HepG2 (cell line): Measurements from ENCODE around the gene TMEM117. TPM values are rescaled to one million over a fixed set of nuclear protein-coding genes. Genes with fewer than 3 reads are reported as not detected.

ENCODE experiments used
- ATAC-seq: fragments of 200-7000 bp; cut with Tn5 transposase; 3 replicates; pipeline ENCODE4 v1.9.1; 2020; ENCODE audit warnings: mild to moderate bottlenecking, moderate library complexity
- BruUV-seq: library from RNA; stranded (reverse); fragments of 400-500 nt; replicated peaks from 2 replicates; lab custom pipeline; 2021; lab: Mats Ljungman, UMichigan
- CTCF ChIA-PET: fragments of 300-600 bp; formaldehyde crosslinking; extraction: SDS; loops from one replicate; lab custom pipeline; 2021; ENCODE audit warnings: low total read pairs, inconsistent platforms, low intra/inter-chr PET ratio; lab: Yijun Ruan, JAX
- POLR2A ChIA-PET: fragments of 350-600 bp; sonication (Branson Sonifier 250); formaldehyde crosslinking; loops from one replicate; lab custom pipeline; 2020; ENCODE audit warnings: antibody characterized with exemption, inconsistent platforms; lab: Yijun Ruan, JAX
- DNase-seq: peaks from one replicate; pipeline ENCODE4 v3.0.0-alpha.2; 2015; ENCODE audit warnings: low spot score
- FAIRE-seq: peaks from 3 replicates; lab custom pipeline; 2011; peaks lifted over from hg19 to GRCh38; lab: Jason Lieb, UNC
- H2AFZ ChIP-seq: one replicate; pipeline ENCODE4 v1.6.1; 2011; ENCODE audit warnings: low read length, inconsistent platforms
- H3K27ac ChIP-seq: fragments of 300-600 bp; 3 replicates; pipeline ENCODE4 v1.8.0; 2011; ENCODE audit warnings: mixed run types, mild to moderate bottlenecking, mixed read lengths, low read length, inconsistent platforms; ENCODE audit not compliant: insufficient read depth; ENCODE audit errors: extremely low read length
- H3K27me3 ChIP-seq, 2 experiments: fragments of 200-600 bp in 1 of 2; 2 replicates in 1 of 2; 3 replicates in 1 of 2; pipeline versions ENCODE4 v1.6.0 to v1.8.0; 2011; ENCODE audit warnings: low read length in 2 of 2, mild to moderate bottlenecking in 2 of 2, moderate library complexity in 2 of 2, inconsistent platforms in 1 of 2; ENCODE audit not compliant: insufficient read depth in 2 of 2, control insufficient read depth in 1 of 2
- H3K36me3 ChIP-seq, 2 experiments: fragments of 200-600 bp in 1 of 2; replicated peaks in 1 of 2; 2 replicates in 1 of 2; 3 replicates in 1 of 2; pipeline versions ENCODE4 v1.5.1 to v1.8.0; 2011; ENCODE audit warnings: low read length in 2 of 2, inconsistent platforms in 1 of 2; ENCODE audit not compliant: insufficient read depth in 2 of 2, control insufficient read depth in 1 of 2
- H3K4me1 ChIP-seq: 2 replicates; pipeline ENCODE4 v1.5.1; 2012; ENCODE audit warnings: low read length, inconsistent platforms; ENCODE audit not compliant: insufficient read depth
- H3K4me2 ChIP-seq: 2 replicates; pipeline ENCODE4 v1.6.0; 2011; ENCODE audit warnings: low read depth, low read length, inconsistent platforms
- H3K4me3 ChIP-seq, 3 experiments: fragments of 200-600 bp in 1 of 3; sonication (generic), shearing (Covaris generic) in 1 of 3; replicated peaks in 1 of 3; 2 replicates each; pipeline ENCODE4 v1.5.1; 2011 to 2016; ENCODE audit warnings: low read length in 3 of 3, inconsistent platforms in 2 of 3, low read depth in 2 of 3, mild to moderate bottlenecking in 2 of 3, control low read depth in 1 of 3, mixed read lengths in 1 of 3; ENCODE audit not compliant: insufficient read depth in 1 of 3
- H3K79me2 ChIP-seq: one replicate; pipeline ENCODE4 v1.6.1; 2011; ENCODE audit warnings: low read length, inconsistent platforms; ENCODE audit not compliant: insufficient read depth
- H3K9ac ChIP-seq: 2 replicates; pipeline ENCODE4 v1.6.0; 2011; ENCODE audit warnings: mild to moderate bottlenecking, low read depth, low read length, inconsistent platforms; ENCODE audit not compliant: insufficient read depth
- H3K9me3 ChIP-seq: 2 replicates; pipeline ENCODE4 v1.5.1; 2012; ENCODE audit warnings: mild to moderate bottlenecking, low read length
- H4K20me1 ChIP-seq: 2 replicates; pipeline ENCODE4 v1.6.0; 2011; ENCODE audit warnings: inconsistent platforms, mild to moderate bottlenecking, low read length, moderate library complexity; ENCODE audit not compliant: insufficient read depth
- MTA1 ChIP-seq: sonication (generic); formaldehyde crosslinking; IDR thresholded peaks from 2 replicates; pipeline ENCODE4 v1.4.0; 2020; ENCODE audit warnings: missing genetic modification reagents, mild to moderate bottlenecking, borderline replicate concordance
- ZNF770 ChIP-seq: sonication (generic); formaldehyde crosslinking; IDR thresholded peaks from 2 replicates; pipeline ENCODE4 v1.5.0; 2020; ENCODE audit warnings: mild to moderate bottlenecking, missing genetic modification reagents
- WGBS: methylation state at CpG from one replicate; pipeline ENCODE4 v1.1.6; 2017; ENCODE audit warnings: low lambda C conversion rate; 5-methylcytosine and 5-hydroxymethylcytosine counted together
- in situ Hi-C: cut with HindIII; loops from 2 replicates; pipeline ENCODE4 v1.10.0; 2017; ENCODE audit warnings: low pct_unique_long_range_greater_than_20kb; ENCODE audit not compliant: extremely low pct_ligation_motif_present
- intact Hi-C: fragments of 100-400 bp; cut with micrococcal nuclease; formaldehyde crosslinking; loops from one replicate; pipeline ENCODE4 v1.10.0; 2022; ENCODE audit not compliant: unreplicated experiment
- polyA plus RNA-seq, 8 experiments: library from polyadenylated mRNA; depleted of rRNA in 3 of 8; stranded (reverse) in 7 of 8; unstranded in 1 of 8; fragments of >200 nt; fragmentation: Illumina TruSeq in 4 of 8; extraction: Trizol in 4 of 8; gene quantifications; 2 replicates each; pipeline versions ENCODE4 v1.2.1 to v1.2.3, GENCODE V29; 2011 to 2016; ENCODE audit warnings: low read depth in 4 of 8, missing spikeins in 1 of 8, mixed read lengths in 1 of 8; ENCODE audit not compliant: insufficient read depth in 1 of 8
- total RNA-seq, 5 experiments: library from RNA; depleted of rRNA; stranded (reverse); fragments of >200 nt; fragmentation: Illumina TruSeq; extraction: Trizol; gene quantifications; 2 replicates each; pipeline ENCODE4 v1.2.3, GENCODE V29; 2016; ENCODE audit warnings: low read depth in 1 of 5
- TF ChIP-seq, protein P1 (sequence below): sonication (generic); formaldehyde crosslinking; IDR thresholded peaks from 2 replicates; pipeline ENCODE4 v1.9.0; 2021; ENCODE audit warnings: missing genetic modification reagents, borderline replicate concordance
- TF ChIP-seq, protein P2 (sequence below): sonication (generic); formaldehyde crosslinking; IDR thresholded peaks from 2 replicates; pipeline ENCODE4 v1.5.0; 2020; ENCODE audit warnings: mild to moderate bottlenecking, missing genetic modification reagents, moderate library complexity

The TMEM117 gene
- total and polyA plus RNA-seq, 2 of the 13 experiments (the other 11 are each of a cell fraction or from before 2014, with no cell fraction given), result 2.8 to 8.5 TPM

GRCh38 chr12:44246482-44247105 lies 410.7 kb downstream of the TMEM117 start (continued):
- TF ChIP-seq ZNF770 (CRISPR knock-in tag), result no peak
- TF ChIP-seq, protein P1, sequence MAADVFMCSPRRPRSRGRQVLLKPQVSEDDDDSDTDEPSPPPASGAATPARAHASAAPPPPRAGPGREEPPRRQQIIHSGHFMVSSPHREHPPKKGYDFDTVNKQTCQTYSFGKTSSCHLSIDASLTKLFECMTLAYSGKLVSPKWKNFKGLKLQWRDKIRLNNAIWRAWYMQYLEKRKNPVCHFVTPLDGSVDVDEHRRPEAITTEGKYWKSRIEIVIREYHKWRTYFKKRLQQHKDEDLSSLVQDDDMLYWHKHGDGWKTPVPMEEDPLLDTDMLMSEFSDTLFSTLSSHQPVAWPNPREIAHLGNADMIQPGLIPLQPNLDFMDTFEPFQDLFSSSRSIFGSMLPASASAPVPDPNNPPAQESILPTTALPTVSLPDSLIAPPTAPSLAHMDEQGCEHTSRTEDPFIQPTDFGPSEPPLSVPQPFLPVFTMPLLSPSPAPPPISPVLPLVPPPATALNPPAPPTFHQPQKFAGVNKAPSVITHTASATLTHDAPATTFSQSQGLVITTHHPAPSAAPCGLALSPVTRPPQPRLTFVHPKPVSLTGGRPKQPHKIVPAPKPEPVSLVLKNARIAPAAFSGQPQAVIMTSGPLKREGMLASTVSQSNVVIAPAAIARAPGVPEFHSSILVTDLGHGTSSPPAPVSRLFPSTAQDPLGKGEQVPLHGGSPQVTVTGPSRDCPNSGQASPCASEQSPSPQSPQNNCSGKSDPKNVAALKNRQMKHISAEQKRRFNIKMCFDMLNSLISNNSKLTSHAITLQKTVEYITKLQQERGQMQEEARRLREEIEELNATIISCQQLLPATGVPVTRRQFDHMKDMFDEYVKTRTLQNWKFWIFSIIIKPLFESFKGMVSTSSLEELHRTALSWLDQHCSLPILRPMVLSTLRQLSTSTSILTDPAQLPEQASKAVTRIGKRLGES (CRISPR knock-in tag), result no peak

DNA sequence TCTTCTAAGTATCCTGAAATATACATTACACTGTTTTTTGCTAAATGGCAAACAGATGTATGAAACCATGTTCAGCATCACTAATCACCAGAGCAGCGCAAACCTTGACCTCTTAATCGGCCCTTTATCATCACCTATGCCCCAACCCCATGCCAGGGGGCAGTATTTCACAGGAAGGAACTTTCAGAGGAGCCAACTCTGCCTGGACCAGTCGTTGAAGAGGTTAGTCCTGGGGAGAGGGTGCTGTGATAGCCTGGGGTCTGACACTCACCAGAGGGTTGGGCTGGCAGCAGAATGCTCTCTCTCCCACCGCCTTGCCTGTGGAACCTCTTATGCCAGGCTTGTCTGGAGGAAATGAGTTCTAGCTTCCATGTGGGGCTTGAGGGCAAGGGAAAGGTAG lies 411.7 kb downstream of the TMEM117 start:
- no peaks in the 10 kb centered on the region for H3K27me3 ChIP-seq
- FAIRE-seq, result no peak
- intact Hi-C loops, result loop anchor here (10.0 kb wide), 1 partner anchor 217 kb away; no protein-coding TSS in a partner anchor
- no peak overlapping the region for H3K4me2 ChIP-seq
- CTCF ChIA-PET, result no interaction called here
- ATAC-seq, result no peak
- in situ Hi-C loops, result no loop called here
- no peaks in the 10 kb centered on the region for H3K79me2 ChIP-seq
- H3K4me1 ChIP-seq, result no peaks in the 10 kb centered on the region
- no peak for TF ChIP-seq MTA1 (CRISPR knock-in tag)
- TF ChIP-seq, protein P2, sequence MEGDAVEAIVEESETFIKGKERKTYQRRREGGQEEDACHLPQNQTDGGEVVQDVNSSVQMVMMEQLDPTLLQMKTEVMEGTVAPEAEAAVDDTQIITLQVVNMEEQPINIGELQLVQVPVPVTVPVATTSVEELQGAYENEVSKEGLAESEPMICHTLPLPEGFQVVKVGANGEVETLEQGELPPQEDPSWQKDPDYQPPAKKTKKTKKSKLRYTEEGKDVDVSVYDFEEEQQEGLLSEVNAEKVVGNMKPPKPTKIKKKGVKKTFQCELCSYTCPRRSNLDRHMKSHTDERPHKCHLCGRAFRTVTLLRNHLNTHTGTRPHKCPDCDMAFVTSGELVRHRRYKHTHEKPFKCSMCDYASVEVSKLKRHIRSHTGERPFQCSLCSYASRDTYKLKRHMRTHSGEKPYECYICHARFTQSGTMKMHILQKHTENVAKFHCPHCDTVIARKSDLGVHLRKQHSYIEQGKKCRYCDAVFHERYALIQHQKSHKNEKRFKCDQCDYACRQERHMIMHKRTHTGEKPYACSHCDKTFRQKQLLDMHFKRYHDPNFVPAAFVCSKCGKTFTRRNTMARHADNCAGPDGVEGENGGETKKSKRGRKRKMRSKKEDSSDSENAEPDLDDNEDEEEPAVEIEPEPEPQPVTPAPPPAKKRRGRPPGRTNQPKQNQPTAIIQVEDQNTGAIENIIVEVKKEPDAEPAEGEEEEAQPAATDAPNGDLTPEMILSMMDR, result peak; percentile 36
- TF ChIP-seq, all 625 proteins: peak for 1
- no TSS peak for BruUV-seq
- POLR2A ChIA-PET, result no interaction called here
- Histone ChIP-seq H3K4me3 (no peak overlapping the region), H3K27ac (no peak overlapping the region), H3K9ac (no peak overlapping the region), H3K36me3 (no peaks in the 10 kb centered on the region), H3K9me3 (no peaks in the 10 kb centered on the region), H4K20me1 (no peaks in the 10 kb centered on the region), H2AFZ (no peak overlapping the region)
- DNase-seq, result no peak
- whole genome bisulfite sequencing, result 91% methylated on average over 4 of the region's 4 CpGs
